ENCODE results near the gene PF4V1.

PF4V1 gene, protein sequence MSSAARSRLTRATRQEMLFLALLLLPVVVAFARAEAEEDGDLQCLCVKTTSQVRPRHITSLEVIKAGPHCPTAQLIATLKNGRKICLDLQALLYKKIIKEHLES

GRCh38 chr4:73853246-73853704 lies at the start of gene PF4V1:
Gene PF4V1 (plus strand): TSS chr4:73853296. CDS start chr4:73853363, 67 bp downstream.
- FAIRE-seq, result no peak

DNA sequence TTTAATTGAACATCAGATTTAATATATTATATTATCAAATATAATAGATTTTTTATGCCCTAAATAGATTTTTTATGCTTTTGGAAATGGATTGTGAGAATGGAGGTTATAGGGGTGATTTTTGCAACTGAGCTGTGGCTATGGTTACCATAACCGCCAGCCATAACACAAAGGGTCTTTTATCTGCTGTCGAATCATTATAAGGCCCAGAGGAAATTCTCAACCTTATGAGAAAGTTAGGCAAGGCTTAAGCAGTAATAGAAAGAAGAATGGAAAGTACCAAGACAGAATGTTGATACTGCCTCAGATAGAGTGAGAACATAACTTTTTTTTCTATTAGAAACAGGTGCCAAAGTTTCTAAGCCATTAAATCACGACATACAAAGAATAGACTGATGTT lies 42.9 kb upstream of the PF4V1 start:
- FAIRE-seq, result no peak

- FAIRE-seq, result no peak
These were observed 41.3 kb upstream of the PF4V1 start for GRCh38 chr4:73811841-73812240.

- FAIRE-seq, result no peak
These were observed 38.4 kb upstream of the PF4V1 start for GRCh38 chr4:73814679-73815078.

GRCh38 chr4:73815145-73815544 lies 38.0 kb upstream of the PF4V1 start:
- no peak for FAIRE-seq

DNA sequence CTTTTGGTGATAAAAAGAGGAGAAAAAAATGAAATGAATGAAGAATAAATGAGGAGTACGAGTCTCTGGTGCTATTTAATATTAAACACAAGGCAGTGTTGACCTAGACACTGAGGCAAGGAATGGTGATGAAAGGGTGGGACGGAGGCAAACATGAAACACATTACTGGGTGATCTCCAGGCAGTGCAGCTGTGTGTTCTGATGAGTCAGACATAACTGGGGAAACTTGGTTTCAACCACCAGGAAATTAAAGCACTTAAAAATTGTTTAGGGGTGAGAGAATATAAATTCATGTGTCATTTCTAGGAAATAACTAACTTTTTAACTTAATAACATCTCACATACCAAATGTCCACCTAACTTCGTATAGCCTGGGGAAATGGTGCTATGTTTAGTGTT lies 36.3 kb upstream of the PF4V1 start:
- no peak for FAIRE-seq

GRCh38 chr4:73817341-73817740 lies 35.8 kb upstream of the PF4V1 start:
- FAIRE-seq, result no peak

DNA sequence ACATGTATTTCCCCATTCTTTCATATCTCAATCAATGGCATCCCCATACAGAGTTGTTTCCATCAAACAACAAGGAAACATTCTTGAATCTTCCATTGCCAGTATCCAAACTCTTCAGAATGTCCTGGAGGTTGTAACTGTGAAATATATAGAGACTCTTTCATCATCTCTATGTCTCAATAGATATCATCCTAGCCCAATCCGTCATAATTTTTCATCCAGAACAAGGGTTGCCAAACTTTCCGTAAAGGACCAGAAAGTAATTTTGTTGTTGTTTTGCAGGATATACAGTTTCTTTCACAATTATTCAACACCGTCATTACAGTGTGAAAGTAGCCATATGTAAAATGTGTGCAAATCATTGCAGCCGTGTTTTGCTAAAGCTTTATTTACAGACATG lies 31.8 kb upstream of the PF4V1 start:
- no peak for FAIRE-seq

DNA sequence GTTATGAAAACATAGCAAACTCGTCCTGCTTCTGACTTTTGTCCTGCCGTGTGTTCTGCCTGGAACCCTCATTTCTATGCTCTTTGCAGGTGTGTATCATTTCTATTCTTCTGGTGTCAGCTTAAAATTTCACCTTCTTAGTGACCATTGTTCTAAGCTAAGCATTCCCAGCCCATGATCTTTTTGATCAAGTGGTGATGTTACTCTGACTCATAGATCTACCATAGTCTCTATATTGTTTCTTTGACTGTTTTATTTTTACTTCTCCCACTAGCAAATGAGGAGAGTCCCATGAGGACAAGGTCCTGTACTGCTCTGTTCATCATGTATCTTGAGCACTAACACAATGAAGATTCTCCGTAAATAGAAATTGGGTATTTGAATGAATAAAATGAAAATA lies 30.7 kb upstream of the PF4V1 start:
- no peak for FAIRE-seq

DNA sequence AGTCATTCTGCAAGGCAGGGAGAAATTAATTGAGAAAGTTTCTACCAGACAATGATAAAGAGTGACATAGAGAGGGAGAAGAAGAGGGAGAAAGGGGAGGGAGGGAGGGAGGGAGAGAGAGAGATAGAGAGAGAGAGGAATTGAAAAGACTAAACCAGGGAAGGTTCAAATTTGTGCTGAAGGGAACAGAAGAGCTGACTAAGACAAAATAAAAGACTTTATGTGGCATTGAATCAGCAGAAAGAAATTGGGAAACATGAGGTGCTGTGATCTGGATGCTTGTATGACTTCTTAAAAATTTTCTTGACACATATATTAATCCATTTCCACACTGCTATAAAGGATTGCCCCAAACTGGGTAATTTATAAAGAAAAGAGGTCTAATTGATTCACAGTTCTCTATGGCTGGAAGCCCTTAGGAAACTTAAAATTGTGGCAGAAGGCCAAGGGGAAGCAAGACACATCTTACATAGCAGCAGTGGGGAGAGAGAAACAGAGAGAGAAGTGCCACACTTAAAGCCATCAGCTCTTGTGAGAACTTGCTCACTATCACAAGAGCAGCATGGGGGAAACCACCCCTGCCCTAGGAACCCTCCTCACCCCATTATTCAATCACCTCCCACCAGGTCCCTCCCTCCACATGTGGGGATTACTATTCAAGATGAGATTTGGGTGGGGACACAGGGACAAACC lies 30.1 kb upstream of the PF4V1 start:
- FAIRE-seq, result no peak

DNA sequence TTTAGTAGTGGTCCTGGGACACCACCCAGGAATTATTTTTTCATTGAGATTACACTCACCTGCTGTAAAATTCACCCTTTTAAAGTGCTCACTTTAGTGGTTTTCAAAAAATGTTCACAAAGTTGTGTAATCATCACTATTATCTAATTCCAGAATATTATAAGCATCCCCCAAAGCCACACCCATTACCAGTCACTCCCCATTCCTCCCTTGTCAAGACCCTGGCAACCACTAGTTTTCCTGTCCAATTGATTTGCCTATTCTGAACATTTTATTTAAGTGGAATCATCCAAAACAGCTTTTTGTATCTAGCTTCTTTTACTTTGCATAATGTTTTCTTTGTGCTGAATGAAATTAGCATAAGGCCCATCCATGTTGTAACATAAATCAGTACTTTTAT lies 29.3 kb upstream of the PF4V1 start:
- no peak for FAIRE-seq

DNA sequence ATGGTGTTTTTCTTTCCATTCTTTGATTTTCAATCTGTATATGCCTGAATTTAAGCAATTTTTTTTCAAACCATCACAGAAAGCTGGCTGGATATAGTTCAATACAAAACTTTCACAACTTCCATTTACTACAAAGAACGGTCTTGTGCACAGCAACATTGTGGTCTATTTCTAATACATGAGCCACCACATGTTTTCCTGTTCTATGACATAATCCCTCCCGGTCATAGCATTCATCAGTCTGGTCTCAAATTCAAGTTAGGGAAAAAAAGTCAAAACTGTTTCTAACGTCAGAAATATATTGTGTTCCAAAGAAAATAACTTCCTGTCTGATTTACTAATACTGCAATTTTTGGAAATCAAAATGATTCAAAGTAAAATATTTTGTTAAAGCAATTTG lies 24.1 kb upstream of the PF4V1 start:
- FAIRE-seq, result no peak

GRCh38 chr4:73831569-73831968 lies 21.5 kb upstream of the PF4V1 start:
- FAIRE-seq, result no peak

- no peak for FAIRE-seq
These were observed 20.4 kb upstream of the PF4V1 start for GRCh38 chr4:73832651-73833237.

DNA sequence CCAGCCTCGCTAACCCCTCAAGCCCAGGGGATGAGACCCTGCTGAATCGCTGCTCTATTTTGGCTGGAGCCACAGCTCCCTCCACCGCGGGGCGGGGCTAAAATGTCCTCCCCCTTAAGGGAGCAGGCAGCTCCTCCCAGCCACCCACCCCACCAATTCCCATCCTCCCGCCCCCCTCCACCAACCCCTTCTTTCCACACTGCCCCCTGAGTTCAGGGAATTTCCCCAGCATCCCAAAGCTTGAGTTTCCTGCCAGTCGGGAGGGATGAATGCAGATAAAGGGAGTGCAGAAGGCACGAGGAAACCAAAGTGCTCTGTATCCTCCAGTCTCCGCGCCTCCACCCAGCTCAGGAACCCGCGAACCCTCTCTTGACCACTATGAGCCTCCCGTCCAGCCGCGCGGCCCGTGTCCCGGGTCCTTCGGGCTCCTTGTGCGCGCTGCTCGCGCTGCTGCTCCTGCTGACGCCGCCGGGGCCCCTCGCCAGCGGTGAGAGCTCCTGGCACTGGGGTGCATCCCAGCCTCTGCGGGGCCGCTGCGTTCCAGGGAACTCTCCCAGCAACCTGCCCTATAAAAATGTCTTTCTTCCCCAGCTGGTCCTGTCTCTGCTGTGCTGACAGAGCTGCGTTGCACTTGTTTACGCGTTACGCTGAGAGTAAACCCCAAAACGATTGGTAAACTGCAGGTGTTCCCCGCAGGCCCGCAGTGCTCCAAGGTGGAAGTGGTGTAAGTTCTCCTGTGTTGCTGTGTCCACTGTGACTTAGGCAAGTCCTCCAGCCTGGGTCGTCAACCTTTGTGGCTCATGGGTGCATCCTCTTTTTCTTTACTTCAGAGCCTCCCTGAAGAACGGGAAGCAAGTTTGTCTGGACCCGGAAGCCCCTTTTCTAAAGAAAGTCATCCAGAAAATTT lies 16.5 kb upstream of the PF4V1 start, which contains the start of gene CXCL6:
Gene CXCL6 (plus strand): TSS at position 306 of the 907 bp plus-strand sequence. CDS start 73 bp downstream, at position 379.
- no peak for FAIRE-seq

GRCh38 chr4:73839071-73839470 lies 14.0 kb upstream of the PF4V1 start:
- no peak for FAIRE-seq

DNA sequence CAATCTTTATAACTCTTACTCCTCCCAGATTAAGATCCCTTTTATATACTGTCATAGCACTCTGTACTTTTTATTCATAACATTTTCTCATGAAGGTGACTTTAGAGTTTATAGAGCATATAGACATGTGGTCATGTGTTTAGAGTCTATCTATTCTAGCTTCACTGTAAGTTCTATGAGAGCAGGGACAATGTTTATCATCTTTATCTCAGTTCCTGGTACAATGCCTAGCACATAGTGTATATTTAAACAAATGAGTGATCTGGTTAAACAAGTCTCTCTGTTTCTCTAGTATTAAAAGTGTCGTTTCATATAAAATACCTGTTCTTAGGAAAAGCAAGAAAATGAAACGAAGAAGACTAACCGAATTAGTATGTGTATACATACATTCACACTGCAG lies 13.4 kb upstream of the PF4V1 start:
- no peak for FAIRE-seq

- FAIRE-seq, result no peak
These were observed 11.7 kb upstream of the PF4V1 start for GRCh38 chr4:73841243-73841925.

- FAIRE-seq, result no peak
These were observed 10.4 kb upstream of the PF4V1 start for GRCh38 chr4:73842696-73843095.

GRCh38 chr4:73843369-73843768 lies 9.7 kb upstream of the PF4V1 start:
- no peak for FAIRE-seq

- FAIRE-seq, result no peak
These were observed 8.8 kb upstream of the PF4V1 start for GRCh38 chr4:73844345-73844744.

GRCh38 chr4:73844806-73845205 lies 8.3 kb upstream of the PF4V1 start:
- no peak for FAIRE-seq
